ENCODE data around the gene MIAT. TPM values are rescaled to one million over a fixed set of nuclear protein-coding genes. Genes with fewer than 3 reads are reported as not detected.
A peak's percentile ranks its signal among the peaks of the same experiment; 100 is the strongest.

The MIAT gene
- total RNA-seq, 1 experiment from 2014 or later: 1.9 TPM

DNA sequence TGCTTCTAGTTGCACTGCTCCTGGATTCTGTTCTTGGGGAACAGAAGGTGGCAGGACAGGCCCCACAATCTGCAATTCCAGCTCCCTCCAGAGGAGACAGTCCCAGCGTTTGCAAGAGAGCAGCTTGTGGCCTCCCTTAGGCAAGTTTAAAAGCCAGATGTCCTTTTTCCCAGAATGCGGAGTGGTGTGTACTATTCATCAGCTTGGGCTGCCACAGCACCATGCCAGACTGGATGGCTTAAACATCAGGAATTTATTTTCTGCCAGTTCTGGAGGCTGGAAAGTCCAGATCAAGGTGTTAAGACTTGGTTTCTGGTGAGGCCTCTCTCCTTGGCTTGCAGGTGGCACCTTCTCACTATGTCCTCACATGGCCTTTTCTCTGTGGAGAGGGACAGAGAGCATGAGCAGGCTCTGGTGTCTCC lies 11.7 kb downstream of the MIAT start:
- peak; percentile 19 for DNase-seq (ENCODE audit: low spot score)

DNA sequence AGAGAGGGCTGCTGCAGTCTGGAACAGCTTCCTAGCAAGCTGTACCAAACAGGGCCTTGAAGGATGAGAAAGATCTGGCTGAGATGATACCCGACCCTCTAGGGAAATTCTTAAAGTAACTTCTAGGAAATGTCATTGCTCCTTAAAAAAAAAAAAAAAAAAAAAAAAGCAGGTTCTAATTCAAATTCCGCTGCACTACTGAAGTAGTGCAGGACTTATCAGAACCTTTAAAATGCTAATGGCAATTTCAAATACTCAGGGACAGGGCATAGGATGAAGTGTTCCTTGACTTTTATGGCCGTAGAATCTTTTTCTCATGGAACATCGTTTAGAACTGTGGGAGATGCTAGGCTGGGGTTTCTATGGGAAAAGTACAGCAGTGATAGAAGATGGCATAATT lies 13.1 kb downstream of the MIAT start:
- no peak for DNase-seq (ENCODE audit: low spot score)

DNA sequence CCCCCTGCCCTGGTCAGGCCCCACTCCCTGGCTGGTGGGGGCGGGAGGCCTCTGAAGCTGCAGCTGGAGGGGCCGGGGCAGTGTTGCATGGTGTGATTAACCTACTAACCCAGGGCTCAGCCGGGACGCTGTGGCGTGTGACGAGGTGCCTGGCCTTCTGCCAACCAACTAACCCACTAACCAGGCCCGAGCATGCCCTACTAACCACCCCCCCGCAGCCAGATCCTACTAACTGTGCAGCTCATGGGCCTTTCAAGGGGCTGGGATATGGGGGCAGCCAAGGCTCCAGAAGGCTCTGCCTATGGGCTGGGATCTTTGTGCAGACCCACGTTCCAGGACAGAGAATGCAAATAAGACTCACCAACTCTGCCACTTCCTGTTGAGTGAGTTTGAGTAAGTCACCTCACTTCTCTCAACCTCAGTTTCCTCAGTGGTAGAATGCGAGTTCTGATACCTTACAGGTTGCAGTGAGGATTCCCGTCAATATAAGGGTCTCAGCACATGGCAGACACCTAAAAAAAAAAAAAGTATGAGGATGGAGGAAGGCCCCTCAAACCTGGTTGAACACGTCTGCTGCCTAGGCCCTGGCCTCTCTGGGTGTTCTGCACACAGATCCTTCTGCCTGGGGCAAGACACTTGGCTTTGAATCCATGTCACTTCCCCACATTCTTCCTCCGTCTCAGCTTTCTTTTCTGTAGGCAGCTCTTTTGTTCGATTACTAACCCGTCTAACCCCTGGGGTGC lies 14.1 kb downstream of the MIAT start:
- DNase-seq (ENCODE audit: low spot score): no peak

DNA sequence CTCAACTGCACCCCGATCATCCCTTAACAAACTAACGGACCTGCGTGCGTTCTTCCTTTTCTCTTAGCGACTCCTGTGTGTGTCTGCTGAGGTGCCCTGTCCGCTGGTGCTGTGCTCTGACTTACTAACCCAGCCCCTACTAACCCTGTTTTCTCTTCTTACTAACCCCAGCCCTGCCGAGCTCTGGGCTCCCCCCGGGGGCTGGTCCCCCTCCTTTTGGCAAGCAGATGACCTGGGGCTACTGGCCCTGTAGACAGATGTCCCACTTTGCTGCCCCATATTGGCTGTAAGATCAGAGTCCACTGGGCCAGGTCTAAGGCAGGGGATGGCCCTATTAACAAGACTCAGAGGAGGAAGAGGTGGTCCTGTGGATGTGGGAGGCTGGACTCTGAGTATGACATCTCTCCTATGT lies 14.7 kb downstream of the MIAT start:
- DNase-seq (ENCODE audit: low spot score): no peak

DNA sequence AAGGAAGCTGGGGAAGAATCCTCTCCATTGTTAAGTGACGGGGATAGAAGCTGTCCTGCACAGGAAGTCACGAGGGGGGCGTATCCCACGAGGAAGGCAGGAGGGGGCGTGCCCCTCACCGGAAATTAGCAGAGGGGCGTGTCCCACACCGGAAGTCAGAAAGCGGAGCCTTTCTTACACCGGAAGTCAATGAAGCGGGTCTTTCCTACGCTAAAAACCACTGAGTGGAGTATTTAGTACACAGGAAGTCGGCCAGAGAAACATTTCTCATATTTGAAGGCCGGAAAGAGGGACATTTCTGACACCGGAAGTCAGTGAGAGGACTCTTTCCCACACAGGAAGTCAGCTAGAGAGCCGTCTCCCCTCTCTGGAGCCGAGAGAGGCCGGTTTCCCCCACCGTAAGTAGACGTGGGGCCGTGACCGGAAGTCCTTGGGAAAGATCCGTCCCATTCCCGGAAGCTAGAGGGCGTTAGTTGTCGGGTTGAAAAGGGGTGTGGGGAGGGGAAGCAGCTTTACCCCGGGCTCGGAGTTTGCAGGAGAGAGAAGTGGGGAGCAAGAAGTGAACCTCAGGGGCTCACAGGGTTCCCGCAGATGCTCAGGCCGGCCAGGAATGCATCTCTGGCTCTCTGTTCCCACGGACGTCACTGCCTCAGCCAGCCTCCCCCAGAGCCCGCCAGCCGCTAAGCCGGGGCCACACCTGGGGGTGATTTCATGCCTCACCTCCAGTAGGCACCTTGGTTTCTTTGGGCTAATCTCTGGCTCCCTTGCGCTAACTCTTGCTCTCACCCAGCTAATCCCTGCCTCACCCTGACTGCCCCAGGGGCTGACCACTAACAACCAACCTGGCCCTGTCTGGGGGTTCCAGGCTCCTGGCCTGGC lies 15.4 kb downstream of the MIAT start:
- peak; percentile 87 for DNase-seq (ENCODE audit: low spot score)

DNA sequence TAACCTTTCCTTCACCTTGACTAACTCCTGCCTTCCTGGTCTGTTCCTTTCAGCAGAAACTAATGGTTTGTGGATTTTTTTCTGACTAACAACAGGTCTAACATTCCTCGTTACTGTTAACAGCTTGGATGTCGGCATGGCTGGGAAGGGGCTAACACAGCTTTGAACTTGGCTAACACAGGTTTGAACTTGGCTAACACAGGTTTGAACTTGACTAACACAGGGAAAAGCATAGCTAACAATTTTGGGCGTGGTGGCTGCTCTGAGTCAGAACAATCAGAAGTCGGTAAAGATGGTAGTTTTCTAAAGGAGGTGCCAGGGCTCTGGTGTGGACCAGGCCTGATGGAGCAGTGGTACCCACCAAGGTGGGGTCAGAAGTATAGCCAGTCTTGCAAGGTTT lies 16.1 kb downstream of the MIAT start:
- no peak for DNase-seq (ENCODE audit: low spot score)

DNA sequence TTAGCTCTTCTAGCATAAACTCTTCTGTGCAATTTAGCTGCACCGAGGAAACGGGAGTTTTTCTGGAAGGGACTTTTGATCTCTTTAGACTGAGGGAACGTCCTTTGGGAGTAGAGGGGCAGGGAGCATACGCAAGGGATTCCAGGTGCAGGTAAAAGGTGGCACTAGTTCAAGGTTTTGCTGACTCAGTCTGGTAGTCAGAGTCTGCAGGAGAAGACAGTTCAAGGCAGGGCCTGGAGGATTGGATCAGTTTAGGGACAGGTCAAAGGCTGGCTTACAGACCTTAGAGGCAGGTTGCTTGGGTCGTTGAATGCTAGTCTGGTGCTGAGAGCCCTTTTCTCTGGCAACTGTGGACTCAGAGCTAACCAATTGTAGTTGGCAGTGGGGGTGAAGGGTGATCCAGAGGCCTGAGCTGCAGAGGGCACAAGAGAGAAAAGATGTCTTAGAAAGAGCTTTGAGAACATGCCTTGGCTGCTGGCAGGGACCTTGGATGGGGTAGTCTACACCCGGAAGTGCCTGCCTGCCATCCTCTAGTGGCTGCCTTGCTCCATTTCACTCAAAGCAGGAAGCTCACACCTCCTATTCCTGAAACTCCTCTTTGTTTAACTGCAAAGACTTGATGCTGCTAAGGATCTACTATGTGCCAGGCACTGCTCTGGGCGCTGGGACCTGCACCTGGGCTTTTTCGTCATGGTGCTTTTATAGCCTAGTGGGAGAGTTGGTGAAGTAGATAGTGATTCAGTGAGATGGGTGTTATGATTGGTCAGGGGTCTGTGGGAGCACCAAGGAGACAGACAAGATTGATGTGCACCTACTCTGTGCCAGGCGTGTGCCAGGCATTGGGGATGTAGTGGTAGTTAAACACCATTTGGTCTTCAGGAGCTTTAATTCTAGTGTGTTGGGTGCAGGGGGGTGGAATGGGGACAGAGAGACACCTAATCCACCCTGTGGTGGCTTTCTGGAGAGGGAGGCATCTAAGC lies 17.1 kb downstream of the MIAT start:
- DNase-seq (ENCODE audit: low spot score): no peak

DNA sequence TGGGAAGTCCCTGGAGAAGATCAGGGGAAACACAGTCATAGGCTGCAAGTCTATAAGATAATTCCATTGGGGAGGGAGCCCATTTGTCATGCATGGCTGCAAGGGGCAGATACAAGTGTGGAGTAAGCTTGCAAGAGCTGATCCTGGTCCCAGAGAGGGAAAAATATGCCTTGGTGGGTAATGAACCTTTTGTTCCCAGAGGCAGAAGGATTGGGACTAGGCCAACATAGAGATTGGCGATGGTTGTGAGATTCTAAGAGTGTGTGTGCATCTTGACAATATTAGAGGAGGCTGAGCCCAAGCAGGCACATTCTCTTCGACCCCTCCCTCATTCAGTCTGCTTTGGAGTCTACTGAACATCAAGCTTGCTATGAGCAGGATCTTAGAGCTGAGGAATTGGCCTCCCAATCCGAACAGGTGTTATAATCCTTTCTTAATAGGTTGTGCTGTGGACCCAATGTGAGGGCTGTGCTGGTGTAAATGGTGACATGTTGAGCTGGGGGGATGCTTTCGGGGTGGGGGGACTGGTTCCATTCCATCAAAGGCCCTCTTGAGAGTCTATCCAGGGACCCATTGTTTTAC lies 18.4 kb downstream of the MIAT start:
- no peak for DNase-seq (ENCODE audit: low spot score)

DNA sequence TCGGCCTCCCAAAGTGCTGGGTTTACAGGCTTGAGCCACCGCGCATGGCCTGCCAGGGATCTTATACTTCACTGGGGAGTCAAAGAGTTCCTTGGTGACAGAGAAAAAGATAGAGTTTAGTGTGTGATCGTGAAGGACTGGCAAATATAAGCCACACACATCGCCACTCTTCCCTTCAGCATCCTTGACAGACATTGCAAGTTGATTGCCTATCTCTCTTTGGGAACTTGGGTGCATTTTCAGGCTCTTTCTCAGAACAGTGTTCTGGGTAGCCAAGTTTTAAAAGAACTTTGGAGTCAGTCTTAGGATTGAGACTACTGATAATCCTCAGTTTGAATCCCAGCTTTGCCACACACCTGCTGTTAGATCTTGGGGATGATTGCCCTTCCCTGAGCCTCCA lies 19.8 kb downstream of the MIAT start:
- no peak for DNase-seq (ENCODE audit: low spot score)

DNA sequence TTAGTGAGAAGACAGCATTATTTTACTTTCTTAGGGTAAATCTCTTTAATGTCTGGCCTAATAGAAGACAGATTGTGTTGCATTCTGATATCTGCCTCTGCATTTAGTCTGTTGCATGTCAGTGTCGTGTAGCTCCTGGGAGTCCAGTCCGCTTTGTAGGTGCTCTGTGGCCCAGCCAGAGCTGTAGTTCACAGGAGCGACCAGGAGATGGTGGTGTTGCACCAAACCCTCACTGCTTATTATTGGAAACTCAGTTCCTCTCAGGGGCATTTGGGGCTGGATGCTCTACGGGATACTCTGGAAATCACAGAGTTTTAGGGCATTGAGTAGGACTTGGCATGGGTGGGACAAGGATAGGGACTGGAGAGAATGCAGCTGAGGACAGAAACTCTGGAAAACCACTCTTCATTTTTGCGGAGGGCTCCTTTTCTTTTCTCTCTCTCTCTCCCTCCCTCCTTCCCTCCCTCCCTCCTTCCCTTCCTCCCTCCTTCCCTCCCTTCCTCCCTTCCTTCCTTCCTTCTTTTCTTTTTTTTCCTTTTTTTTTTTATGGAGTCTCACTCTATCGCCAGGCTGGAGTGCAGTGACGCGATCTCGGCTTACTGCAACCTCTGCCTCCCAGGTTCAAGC lies 21.7 kb downstream of the MIAT start:
- peak; percentile 68 for DNase-seq (ENCODE audit: low spot score)

DNA sequence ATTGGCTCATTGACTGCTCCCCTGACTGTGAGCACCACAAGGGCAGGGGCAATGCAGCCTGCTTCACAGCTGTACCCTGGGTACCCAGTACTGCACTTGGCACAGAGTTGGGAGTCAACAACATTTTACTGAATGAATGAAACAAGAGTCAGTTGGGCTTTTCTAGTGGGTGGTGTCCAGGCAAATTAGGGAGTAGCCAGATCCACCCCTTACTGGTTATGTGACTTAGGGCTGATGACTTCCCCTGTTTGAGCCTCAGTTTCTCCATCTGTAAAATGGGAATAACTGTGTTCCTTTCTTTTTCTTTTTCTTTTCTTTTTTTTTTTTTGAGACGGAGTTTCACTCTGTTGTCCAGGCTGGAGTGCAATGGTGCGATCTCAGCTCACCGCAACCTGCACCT lies 23.1 kb downstream of the MIAT start:
- no peak for DNase-seq (ENCODE audit: low spot score)

DNA sequence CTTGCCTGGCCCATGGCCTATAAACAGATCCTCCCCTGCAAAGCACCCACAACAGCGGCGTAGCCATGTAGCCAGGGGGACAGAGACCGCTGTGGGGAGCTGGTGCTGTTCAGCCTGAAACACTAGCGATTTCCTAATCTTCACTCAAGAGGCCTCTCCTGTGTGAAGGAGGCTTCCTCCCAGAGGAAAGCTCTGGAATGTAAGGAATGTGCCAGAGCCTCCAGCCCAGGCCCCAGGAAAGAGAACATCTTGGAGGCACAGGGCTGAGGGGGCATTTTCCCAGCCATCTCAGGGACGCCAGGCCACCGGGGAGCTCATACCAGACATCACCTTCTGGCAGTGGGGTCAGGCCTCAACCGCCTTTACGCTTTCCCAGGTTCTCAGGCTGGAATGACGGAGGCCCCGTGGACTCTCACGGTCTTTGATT lies 24.0 kb downstream of the MIAT start:
- DNase-seq (ENCODE audit: low spot score): peak; percentile 54

DNA sequence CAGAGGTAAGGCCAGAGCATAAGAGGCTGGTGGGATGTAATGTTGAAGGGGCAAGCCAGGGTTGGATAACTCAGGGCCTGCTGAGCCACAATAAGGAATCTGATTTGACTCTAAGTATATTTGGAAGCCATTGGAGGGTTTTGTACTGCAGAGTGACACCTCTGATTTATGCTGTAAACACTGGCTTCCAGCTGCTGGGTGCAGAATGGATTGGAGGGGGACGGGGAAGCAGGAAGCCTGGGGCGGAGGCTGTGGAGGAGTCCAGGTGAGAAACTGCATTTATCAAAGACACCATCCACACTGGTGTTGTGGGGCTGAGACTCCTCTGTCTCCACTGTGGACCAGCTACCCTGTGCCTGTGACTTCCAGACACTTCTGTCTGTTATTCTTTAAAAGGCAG lies 26.8 kb downstream of the MIAT start:
- DNase-seq (ENCODE audit: low spot score): no peak

DNA sequence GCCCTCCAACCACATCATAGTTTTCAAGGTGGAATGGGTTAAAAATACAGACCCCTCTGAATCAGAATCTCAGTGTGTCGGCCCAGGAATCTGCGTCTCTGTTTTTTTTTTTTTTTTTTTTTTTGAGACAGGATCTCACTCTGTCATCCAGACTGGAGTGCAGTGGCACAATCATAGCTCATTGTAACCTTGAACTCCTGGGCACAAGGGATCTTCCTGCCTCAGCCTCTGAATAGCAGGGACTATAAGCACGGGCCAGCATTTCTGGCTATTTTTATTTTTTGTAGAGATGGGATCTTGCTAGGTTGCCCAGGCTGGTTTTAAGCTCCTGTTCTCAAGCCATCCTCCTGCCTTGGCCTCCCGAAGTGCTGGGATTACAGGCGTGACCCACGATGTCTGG lies 28.2 kb downstream of the MIAT start:
- DNase-seq (ENCODE audit: low spot score): no peak

DNA sequence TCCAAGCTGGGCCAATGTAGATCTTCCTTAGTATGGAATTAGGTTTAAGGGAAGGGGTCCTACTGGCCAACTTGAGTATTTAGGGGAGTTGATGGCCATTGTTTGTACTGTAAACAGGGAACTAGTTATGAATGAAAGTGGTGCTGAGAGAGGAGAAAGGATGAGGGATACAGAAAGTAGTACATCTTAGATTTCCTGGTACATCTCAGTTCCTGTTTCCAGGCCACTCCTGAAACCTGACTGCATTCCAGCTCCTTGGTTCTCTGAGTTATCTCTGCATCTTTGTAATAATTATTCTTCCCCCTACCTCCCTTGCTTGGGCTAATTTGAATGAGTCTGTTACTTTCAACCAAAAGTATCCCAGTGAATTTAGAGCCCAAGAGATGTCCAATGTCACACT lies 30.1 kb downstream of the MIAT start:
- no peak for DNase-seq (ENCODE audit: low spot score)

DNA sequence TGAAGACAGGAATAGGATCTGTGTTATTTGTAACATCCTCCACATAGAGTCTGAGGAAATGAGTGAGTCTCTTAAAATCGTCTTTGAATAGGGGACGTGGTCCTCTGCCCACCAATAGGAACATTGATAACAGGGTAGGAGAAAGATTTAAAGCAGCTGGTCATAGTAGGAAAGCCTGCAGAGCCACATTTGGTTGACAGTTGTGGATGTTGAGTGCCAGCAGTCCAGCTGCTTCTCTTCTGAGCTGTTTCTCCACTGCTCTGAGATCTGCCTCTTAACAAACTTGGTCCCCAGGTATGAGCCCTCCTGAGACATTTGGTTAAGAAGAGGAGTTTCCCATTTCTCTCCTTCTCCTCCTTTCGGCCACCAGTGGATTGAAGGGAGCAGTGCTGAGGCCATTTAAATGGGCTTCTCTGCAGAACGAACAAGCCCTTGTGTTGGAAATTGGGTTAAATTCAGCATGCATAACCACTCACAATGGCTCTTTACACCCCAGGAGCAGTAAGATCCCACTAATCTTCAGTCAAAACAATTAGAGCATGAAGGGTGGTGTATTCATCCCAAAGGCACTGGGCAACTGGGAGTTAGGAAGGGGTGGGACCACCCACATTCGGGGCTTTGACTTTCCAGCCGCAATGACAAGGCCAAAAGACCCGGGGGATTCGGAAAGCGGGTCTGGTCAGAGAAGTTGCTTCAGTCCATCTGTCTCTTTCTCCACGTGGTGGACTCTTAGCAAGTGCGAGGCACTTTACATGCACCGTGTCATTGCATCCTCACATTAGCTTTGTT lies 32.3 kb downstream of the MIAT start:
- DNase-seq (ENCODE audit: low spot score): no peak

DNA sequence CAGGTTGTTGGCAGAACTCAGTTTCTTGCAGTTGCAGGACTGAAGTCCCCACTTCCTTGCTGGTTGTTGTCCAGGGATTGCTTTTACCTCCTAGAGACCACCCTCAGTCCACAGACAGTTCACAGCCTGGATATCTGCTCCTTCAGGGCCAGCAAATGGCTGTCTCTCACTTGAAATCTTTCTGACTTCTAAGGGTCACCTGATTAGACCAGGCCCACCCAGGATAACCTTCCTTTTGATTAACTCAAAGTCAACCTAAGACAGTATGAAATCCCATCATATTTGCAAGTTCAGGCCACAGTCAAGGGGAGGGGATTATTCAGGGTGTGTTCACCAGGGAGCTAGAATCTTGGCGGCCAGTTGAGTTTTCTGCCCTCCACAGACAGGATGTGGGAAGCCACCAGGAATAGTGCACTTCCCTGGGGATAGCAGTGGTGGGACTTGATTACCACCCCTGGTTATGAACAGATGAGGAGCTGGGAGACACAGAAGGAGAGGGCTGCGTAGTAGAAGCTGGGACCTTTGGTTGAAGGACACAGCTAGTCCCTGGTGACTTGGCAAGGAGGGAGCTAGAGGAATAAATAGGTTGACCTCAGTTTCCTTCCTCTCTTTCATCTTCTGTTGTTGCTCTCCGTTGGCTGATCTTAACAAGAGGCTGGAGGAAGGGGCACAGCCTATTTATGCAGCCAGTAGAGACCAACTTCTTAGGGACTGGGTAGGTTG lies 33.4 kb downstream of the MIAT start:
- DNase-seq (ENCODE audit: low spot score): no peak

DNA sequence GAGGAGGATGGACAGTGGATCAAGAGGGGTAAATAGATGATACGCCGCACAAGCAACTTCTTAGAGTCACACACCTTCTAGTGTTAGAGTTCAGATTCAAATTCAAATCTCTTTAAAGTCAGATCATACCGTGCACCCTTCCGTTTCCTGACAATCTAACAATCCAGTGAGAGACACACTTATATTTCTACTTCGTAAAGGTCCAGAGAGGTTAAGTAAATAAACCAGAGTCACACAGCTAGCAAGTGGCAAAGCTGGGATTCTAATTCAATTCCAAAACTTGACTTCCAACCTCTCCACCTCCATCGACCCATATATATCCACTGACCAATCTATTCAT lies 34.0 kb downstream of the MIAT start:
- DNase-seq (ENCODE audit: low spot score): no peak

DNA sequence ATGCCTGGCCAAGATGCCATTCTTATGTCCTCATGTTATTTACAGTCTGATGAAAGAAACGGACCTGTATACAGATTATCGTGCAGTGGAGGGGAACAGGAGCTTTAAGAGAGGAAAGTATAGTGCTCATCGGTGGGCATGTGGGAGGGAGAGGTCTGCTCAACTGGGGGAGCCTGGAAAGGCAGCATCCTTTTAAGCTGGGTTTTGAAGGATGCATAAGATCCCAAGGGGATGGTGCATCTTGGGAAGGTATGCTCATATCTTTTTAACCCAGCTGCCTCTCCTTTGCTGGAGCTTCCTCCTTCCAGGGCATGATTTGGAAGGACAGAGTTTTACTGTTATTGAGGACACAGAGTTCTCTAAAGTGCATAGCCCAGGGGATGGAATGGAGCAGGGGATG lies 34.8 kb downstream of the MIAT start:
- no peak for DNase-seq (ENCODE audit: low spot score)

DNA sequence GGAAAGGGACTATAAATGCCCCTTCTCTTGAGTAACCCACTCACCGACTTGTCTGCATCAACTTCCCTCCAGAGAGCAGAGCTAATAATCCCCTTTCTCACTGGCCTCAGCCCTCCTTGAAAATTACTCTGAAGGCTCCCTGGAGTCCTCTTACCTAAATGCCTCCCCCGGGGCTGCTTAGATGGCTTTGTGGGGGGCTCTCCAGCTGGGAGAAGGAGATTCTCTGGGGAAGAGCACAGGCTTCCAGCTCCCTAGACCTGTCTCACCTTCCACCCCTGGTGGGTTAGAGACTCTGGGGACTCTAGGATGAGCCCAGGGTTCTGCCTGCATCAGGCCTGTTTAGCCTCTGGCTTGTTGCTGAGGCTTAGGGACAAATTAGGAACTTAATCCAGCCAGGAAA lies 39.8 kb downstream of the MIAT start:
- DNase-seq (ENCODE audit: low spot score): no peak
